ENCODE measurements around the gene FBP2.

DNA sequence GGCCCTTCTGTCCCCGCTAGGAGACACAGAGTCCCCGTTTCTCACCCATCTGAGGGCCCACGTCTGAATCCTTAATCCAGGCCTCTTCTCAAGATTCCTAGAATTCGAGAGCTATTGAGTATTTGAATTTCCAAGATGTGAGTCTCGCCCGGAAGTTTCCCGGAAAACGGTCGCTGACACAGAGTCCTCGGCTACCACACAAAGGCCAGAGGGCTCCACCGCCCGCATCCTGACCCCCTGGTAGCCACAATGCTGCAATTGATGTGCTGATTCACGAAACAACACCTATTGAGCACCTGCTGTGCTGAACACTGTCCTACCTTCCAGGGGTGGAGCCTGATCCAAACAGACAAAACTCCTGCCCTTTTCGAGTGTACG, 46.4 kb upstream of the FBP2 start:
- TF ChIP-seq, protein P1, sequence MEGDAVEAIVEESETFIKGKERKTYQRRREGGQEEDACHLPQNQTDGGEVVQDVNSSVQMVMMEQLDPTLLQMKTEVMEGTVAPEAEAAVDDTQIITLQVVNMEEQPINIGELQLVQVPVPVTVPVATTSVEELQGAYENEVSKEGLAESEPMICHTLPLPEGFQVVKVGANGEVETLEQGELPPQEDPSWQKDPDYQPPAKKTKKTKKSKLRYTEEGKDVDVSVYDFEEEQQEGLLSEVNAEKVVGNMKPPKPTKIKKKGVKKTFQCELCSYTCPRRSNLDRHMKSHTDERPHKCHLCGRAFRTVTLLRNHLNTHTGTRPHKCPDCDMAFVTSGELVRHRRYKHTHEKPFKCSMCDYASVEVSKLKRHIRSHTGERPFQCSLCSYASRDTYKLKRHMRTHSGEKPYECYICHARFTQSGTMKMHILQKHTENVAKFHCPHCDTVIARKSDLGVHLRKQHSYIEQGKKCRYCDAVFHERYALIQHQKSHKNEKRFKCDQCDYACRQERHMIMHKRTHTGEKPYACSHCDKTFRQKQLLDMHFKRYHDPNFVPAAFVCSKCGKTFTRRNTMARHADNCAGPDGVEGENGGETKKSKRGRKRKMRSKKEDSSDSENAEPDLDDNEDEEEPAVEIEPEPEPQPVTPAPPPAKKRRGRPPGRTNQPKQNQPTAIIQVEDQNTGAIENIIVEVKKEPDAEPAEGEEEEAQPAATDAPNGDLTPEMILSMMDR (IDR thresholded peaks at IDR 0.05), result no peak
- TF ChIP-seq POLR2A (IDR thresholded peaks at IDR 0.05), result no peak

Data from right lobe of liver (tissue), 4 donors.